ENCODE data around the gene ZNF615. TPM values are rescaled to one million over a fixed set of nuclear protein-coding genes. Genes with fewer than 3 reads are reported as not detected.

Gene ZNF615
- total RNA-seq, 1 donor from 2014 or later = 13.5 TPM

GRCh38 chr19:51944798-51945552, 63.0 kb downstream of the ZNF615 start:
- Mint-ChIP-seq H3K4me3 (no peak overlapping the region), H3K27me3 (no peaks in the 10 kb centered on the region), H3K4me1 (no peaks in the 10 kb centered on the region), H3K9me3 (peaks cover 69% of the 10 kb centered on the region), H3K27ac (no peak overlapping the region), H3K36me3 (ENCODE audit: low read depth) (peaks cover 78% of the 10 kb centered on the region)
- TF ChIP-seq CTCF (IDR thresholded peaks at IDR 0.05) = no peak
- no peak for DNase-seq
- CTCF ChIA-PET = no interaction called here
- POLR2A ChIA-PET = no interaction called here
- intact Hi-C loops (cut with micrococcal nuclease) = no loop called here
- no peak for ATAC-seq (ENCODE audit: low read depth)

Other genes with a start within 250 kb of the ZNF615 start
- 0.12 TPM in 1 of 2 replicates, not detected in the other for gene FPR2, start 247.0 kb downstream of the ZNF615 start, total RNA-seq
- gene FPR3, start 213.1 kb downstream of the ZNF615 start, total RNA-seq = 0.20 and 0.27 TPM in 2 replicates
- 13.2 and 13.9 TPM in 2 replicates for gene ZNF577, start 120.3 kb downstream of the ZNF615 start, total RNA-seq
- gene ZNF649, start 103.2 kb downstream of the ZNF615 start, total RNA-seq = 21.9 and 27.4 TPM in 2 replicates
- 7.7 and 7.8 TPM in 2 replicates for gene ZNF613, start 80.7 kb downstream of the ZNF615 start, total RNA-seq
- 32.2 and 35.2 TPM in 2 replicates for gene ZNF350, start 21.4 kb downstream of the ZNF615 start, total RNA-seq
- gene ZNF614, start 20.2 kb upstream of the ZNF615 start, total RNA-seq = 14.0 and 14.3 TPM in 2 replicates
- 18.1 and 18.4 TPM in 2 replicates for gene ZNF432, start 40.6 kb upstream of the ZNF615 start, total RNA-seq
- gene ZNF841, start 87.6 kb upstream of the ZNF615 start, total RNA-seq = 34.7 and 42.7 TPM in 2 replicates
- gene ZNF616, start 131.7 kb upstream of the ZNF615 start, total RNA-seq = 7.3 and 7.4 TPM in 2 replicates
- gene ZNF836, start 163.4 kb upstream of the ZNF615 start, total RNA-seq = 27.4 and 28.0 TPM in 2 replicates
- 244 and 245 TPM in 2 replicates for gene PPP2R1A, start 181.8 kb upstream of the ZNF615 start, total RNA-seq

All from activated B cell treated with CpG ODN at 0.5 μM for 24 hours (primary cell).